GM19043 (cell line): ENCODE measurements around the gene MFNG.
"Not testable (repeated sequence)": the region's sequence is repeated elsewhere in the genome, so short reads cannot be mapped to it uniquely, and the experiment has no call there.

ENCODE experiments used
- ATAC-seq: cut with Tn5 transposase; IDR thresholded peaks from one replicate; pipeline ENCODE4 v1.9.1; 2021; ENCODE audit warnings: low read depth; ENCODE audit not compliant: unreplicated experiment

Gene MFNG

GRCh38 chr22:37476389-37477329 lies 9.5 kb downstream of the MFNG start:
- no peak for ATAC-seq

GRCh38 chr22:37474447-37475090 lies 11.6 kb downstream of the MFNG start:
- ATAC-seq = no peak

GRCh38 chr22:37473437-37473946 lies 12.7 kb downstream of the MFNG start:
- ATAC-seq = no peak

GRCh38 chr22:37472418-37473006 lies 13.7 kb downstream of the MFNG start:
- ATAC-seq = no peak

- no peak for ATAC-seq
Measured at GRCh38 chr22:37471727-37472417, 14.3 kb downstream of the MFNG start.

GRCh38 chr22:37470087-37470445 lies 16.1 kb downstream of the MFNG start:
- ATAC-seq = no peak

GRCh38 chr22:37469416-37470086 lies 16.6 kb downstream of the MFNG start:
- ATAC-seq = no peak

GRCh38 chr22:37468201-37468695 lies 17.9 kb downstream of the MFNG start:
- ATAC-seq = not testable (repeated sequence)

GRCh38 chr22:37467391-37467955 lies 18.7 kb downstream of the MFNG start:
- ATAC-seq = no peak

- no peak for ATAC-seq
Measured at GRCh38 chr22:37464181-37464580, 22.0 kb downstream of the MFNG start.

- no peak for ATAC-seq
Measured at GRCh38 chr22:37462983-37463382, 23.2 kb downstream of the MFNG start.

GRCh38 chr22:37462436-37462835 lies 23.7 kb downstream of the MFNG start:
- ATAC-seq = no peak

- no peak for ATAC-seq
Measured at GRCh38 chr22:37461961-37462360, 24.2 kb downstream of the MFNG start.

- no peak for ATAC-seq
Measured at GRCh38 chr22:37460684-37461083, 25.5 kb downstream of the MFNG start.

GRCh38 chr22:37459206-37459605 lies 27.0 kb downstream of the MFNG start:
- no peak for ATAC-seq

GRCh38 chr22:37457093-37457893 lies 28.9 kb downstream of the MFNG start:
- ATAC-seq = no peak

- ATAC-seq = no peak
Measured at GRCh38 chr22:37456346-37456745, 29.8 kb downstream of the MFNG start.

GRCh38 chr22:37455896-37456295 lies 30.3 kb downstream of the MFNG start:
- no peak for ATAC-seq
